ENCODE results near the gene EPC1.

DNA sequence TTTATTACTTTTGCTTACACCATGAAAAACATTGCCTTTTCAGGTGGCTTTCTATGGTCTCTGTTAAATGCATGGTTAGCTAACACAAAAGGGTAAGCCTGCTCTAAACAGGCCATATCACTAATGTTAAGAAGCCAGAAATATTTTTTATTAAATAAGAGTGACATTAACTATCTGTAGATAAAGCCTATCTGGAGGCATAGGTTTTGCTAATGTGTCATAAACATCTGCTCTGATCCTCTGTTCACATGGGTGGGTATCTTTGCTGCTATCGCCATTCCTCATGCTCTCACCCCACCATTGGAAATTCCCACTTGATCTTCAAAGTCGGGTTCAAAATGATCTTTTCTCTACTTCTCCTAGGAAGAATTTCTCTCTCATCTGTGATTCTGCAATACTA lies 32.4 kb downstream of the EPC1 start:
- TF ChIP-seq, protein P1, sequence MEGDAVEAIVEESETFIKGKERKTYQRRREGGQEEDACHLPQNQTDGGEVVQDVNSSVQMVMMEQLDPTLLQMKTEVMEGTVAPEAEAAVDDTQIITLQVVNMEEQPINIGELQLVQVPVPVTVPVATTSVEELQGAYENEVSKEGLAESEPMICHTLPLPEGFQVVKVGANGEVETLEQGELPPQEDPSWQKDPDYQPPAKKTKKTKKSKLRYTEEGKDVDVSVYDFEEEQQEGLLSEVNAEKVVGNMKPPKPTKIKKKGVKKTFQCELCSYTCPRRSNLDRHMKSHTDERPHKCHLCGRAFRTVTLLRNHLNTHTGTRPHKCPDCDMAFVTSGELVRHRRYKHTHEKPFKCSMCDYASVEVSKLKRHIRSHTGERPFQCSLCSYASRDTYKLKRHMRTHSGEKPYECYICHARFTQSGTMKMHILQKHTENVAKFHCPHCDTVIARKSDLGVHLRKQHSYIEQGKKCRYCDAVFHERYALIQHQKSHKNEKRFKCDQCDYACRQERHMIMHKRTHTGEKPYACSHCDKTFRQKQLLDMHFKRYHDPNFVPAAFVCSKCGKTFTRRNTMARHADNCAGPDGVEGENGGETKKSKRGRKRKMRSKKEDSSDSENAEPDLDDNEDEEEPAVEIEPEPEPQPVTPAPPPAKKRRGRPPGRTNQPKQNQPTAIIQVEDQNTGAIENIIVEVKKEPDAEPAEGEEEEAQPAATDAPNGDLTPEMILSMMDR (tag by site-specific recombination; IDR thresholded peaks at IDR 0.05) = no peak
- TF ChIP-seq ZNF830 (tag by site-specific recombination; IDR thresholded peaks at IDR 0.05; ENCODE audit: low read depth) (no peak), YY2 (tag by site-specific recombination; IDR thresholded peaks at IDR 0.05) (no peak), REPIN1 (tag by site-specific recombination; IDR thresholded peaks at IDR 0.05; ENCODE audit: low read depth) (no peak), ZNF350 (tag by site-specific recombination; IDR thresholded peaks at IDR 0.05) (no peak), ZNF645 (tag by site-specific recombination; IDR thresholded peaks at IDR 0.05) (no peak), ZNF138 (tag by site-specific recombination; IDR thresholded peaks at IDR 0.05; ENCODE audit: borderline replicate concordance) (no peak), HOXC10 (CRISPR knock-in tag; IDR thresholded peaks at IDR 0.05) (no peak), ZNF488 (tag by site-specific recombination; IDR thresholded peaks at IDR 0.05) (no peak), HOXA7 (CRISPR knock-in tag; IDR thresholded peaks at IDR 0.05; ENCODE audit: borderline replicate concordance) (no peak), ZNF530 (tag by site-specific recombination; IDR thresholded peaks at IDR 0.05; ENCODE audit: low read depth) (no peak), ZNF133 (tag by site-specific recombination; IDR thresholded peaks at IDR 0.05) (no peak)
- TF ChIP-seq, protein P2, sequence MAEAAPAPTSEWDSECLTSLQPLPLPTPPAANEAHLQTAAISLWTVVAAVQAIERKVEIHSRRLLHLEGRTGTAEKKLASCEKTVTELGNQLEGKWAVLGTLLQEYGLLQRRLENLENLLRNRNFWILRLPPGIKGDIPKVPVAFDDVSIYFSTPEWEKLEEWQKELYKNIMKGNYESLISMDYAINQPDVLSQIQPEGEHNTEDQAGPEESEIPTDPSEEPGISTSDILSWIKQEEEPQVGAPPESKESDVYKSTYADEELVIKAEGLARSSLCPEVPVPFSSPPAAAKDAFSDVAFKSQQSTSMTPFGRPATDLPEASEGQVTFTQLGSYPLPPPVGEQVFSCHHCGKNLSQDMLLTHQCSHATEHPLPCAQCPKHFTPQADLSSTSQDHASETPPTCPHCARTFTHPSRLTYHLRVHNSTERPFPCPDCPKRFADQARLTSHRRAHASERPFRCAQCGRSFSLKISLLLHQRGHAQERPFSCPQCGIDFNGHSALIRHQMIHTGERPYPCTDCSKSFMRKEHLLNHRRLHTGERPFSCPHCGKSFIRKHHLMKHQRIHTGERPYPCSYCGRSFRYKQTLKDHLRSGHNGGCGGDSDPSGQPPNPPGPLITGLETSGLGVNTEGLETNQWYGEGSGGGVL (tag by site-specific recombination; IDR thresholded peaks at IDR 0.05) = no peak
- TF ChIP-seq, protein P3, sequence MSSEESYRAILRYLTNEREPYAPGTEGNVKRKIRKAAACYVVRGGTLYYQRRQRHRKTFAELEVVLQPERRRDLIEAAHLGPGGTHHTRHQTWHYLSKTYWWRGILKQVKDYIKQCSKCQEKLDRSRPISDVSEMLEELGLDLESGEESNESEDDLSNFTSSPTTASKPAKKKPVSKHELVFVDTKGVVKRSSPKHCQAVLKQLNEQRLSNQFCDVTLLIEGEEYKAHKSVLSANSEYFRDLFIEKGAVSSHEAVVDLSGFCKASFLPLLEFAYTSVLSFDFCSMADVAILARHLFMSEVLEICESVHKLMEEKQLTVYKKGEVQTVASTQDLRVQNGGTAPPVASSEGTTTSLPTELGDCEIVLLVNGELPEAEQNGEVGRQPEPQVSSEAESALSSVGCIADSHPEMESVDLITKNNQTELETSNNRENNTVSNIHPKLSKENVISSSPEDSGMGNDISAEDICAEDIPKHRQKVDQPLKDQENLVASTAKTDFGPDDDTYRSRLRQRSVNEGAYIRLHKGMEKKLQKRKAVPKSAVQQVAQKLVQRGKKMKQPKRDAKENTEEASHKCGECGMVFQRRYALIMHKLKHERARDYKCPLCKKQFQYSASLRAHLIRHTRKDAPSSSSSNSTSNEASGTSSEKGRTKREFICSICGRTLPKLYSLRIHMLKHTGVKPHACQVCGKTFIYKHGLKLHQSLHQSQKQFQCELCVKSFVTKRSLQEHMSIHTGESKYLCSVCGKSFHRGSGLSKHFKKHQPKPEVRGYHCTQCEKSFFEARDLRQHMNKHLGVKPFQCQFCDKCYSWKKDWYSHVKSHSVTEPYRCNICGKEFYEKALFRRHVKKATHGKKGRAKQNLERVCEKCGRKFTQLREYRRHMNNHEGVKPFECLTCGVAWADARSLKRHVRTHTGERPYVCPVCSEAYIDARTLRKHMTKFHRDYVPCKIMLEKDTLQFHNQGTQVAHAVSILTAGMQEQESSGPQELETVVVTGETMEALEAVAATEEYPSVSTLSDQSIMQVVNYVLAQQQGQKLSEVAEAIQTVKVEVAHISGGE (tag by site-specific recombination; conservative IDR thresholded peaks at IDR 0.05; ENCODE audit: low read depth) = no peak
